Left ventricle myocardium inferior (tissue), 1 donor: Measurements from ENCODE around the gene FBN1. TPM values are rescaled to one million over a fixed set of nuclear protein-coding genes. Genes with fewer than 3 reads are reported as not detected.

ENCODE experiments used
- DNase-seq: peaks from one replicate; pipeline ENCODE4 v3.0.0-alpha.2; 2020
- H3K27ac ChIP-seq: fragments of 200-600 bp; replicated peaks from 2 replicates; pipeline ENCODE4 v1.8.0; 2021
- H3K27me3 ChIP-seq: fragments of 200-600 bp; 2 replicates; pipeline ENCODE4 v1.8.0; 2021; ENCODE audit warnings: low read depth
- H3K36me3 ChIP-seq: fragments of 200-600 bp; 2 replicates; pipeline ENCODE4 v1.8.0; 2021
- H3K4me1 ChIP-seq: fragments of 200-600 bp; 2 replicates; pipeline ENCODE4 v1.8.0; 2021
- H3K4me3 ChIP-seq: fragments of 200-600 bp; 2 replicates; pipeline ENCODE4 v1.8.0; 2021; ENCODE audit warnings: mild to moderate bottlenecking, moderate library complexity
- H3K9me3 ChIP-seq: fragments of 200-600 bp; replicated peaks from 2 replicates; pipeline ENCODE4 v1.8.0; 2021
- intact Hi-C: fragments of 100-400 bp; cut with micrococcal nuclease; formaldehyde crosslinking; loops from one replicate; pipeline ENCODE4 v1.11.0; 2022
- total RNA-seq: library from RNA; stranded (reverse); fragmentation: NEBNext Ultra II Directional; extraction: Animal tissue kit (Norgen Biotek cat#: 25700); gene quantifications from one replicate; pipeline ENCODE4 v1.2.1, GENCODE V29; 2021
- TF ChIP-seq, protein P1 (sequence below): fragments of 200-600 bp; IDR thresholded peaks from 2 replicates; pipeline ENCODE4 v1.8.0; 2021; ENCODE audit warnings: antibody characterized with exemption, mild to moderate bottlenecking, borderline replicate concordance
- donor health status: DM: no; HTN: yes; CAD: no; lungs with severe emphysema.

The FBN1 gene
- total RNA-seq, 1 donor from 2014 or later: 45.5 TPM

DNA sequence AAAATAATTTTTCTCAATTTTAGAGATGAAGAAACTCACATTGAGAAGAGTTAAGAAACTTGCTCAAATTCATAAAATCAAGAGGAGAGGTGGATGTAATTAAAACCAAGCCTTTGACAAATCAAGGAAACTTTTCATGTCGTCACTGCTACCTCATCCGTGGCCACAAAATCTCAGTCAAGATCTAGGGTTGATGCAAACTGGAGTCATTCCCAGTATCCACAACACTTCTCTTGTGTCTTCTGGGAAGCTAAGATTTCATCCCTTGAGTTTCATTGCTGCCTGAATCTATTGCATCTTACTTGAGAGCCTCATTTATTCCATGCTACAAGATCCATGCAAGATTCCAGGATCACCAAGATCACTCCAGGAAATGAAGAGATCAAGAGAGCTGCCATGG is 5.4 kb upstream of the FBN1 start:
- peaks cover 8% of the 10 kb centered on the region for H3K4me1 ChIP-seq
- no peak overlapping the region for H3K27ac ChIP-seq
- TF ChIP-seq, protein P1, sequence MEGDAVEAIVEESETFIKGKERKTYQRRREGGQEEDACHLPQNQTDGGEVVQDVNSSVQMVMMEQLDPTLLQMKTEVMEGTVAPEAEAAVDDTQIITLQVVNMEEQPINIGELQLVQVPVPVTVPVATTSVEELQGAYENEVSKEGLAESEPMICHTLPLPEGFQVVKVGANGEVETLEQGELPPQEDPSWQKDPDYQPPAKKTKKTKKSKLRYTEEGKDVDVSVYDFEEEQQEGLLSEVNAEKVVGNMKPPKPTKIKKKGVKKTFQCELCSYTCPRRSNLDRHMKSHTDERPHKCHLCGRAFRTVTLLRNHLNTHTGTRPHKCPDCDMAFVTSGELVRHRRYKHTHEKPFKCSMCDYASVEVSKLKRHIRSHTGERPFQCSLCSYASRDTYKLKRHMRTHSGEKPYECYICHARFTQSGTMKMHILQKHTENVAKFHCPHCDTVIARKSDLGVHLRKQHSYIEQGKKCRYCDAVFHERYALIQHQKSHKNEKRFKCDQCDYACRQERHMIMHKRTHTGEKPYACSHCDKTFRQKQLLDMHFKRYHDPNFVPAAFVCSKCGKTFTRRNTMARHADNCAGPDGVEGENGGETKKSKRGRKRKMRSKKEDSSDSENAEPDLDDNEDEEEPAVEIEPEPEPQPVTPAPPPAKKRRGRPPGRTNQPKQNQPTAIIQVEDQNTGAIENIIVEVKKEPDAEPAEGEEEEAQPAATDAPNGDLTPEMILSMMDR: no peak
- peaks cover 2% of the 10 kb centered on the region for H3K27me3 ChIP-seq
- H3K9me3 ChIP-seq: no peaks in the 10 kb centered on the region
- intact Hi-C loops: no loop called here
- no peaks in the 10 kb centered on the region for H3K36me3 ChIP-seq
- no peak overlapping the region for H3K4me3 ChIP-seq
- no peak for DNase-seq

DNA sequence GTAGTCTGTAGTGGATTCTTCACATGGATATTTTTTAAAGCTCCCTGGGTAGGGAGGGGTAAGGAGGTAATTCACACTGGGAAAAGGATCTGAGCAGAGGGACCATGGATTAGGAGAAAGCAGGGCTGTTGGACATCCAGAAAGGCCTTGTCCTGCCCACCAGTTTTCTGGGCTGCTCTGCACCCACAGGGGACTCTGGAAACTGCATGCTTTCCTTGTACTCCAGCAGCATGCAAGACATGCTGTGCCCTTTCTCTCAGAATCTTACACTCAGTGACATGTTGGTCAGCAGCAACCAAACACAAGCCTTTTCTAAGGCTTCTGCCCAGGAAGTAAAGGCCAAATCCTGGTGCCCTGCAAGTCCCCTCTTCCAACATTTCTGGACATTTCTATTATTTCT is 2.5 kb upstream of the FBN1 start:
- Histone ChIP-seq H3K4me1 (peaks cover 37% of the 10 kb centered on the region), H3K36me3 (no peaks in the 10 kb centered on the region), H3K9me3 (no peaks in the 10 kb centered on the region), H3K4me3 (no peak overlapping the region), H3K27me3 (peaks cover 29% of the 10 kb centered on the region), H3K27ac (peak overlapping the region; percentile 92)
- DNase-seq: no peak
- intact Hi-C loops: loop anchor here (10.0 kb wide), 1 partner anchor 113 kb away; no protein-coding TSS in a partner anchor
- TF ChIP-seq, protein P1: peak; percentile 28

DNA sequence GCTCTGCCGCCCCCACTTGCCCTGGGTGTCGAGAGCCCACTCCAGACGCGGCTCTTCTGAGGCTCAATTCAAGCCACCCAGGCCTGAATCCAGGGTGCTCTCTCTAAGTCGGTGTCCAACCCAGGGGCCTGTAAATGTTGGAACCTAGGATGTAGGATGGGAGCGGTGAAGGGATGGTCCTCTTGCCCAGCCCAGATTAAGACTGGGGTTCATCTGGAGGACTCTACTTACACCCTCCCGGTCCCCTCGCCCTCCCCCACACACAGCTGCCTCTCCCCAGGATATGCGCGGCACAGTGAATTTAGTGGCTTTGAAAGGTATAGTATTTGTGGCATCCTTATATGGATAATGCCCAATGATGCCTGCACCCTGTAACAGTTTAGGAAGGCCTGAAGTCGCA is 822 bp upstream of the FBN1 start:
- Histone ChIP-seq H3K27ac (peak overlapping the region; percentile 92), H3K27me3 (peaks cover 29% of the 10 kb centered on the region), H3K4me1 (peaks cover 54% of the 10 kb centered on the region), H3K9me3 (no peaks in the 10 kb centered on the region), H3K36me3 (no peaks in the 10 kb centered on the region), H3K4me3 (peak overlapping the region; percentile 97)
- intact Hi-C loops: loop anchor here (10.0 kb wide), 1 partner anchor 112 kb away; no protein-coding TSS in a partner anchor
- TF ChIP-seq, protein P1: no peak
- no peak for DNase-seq

DNA sequence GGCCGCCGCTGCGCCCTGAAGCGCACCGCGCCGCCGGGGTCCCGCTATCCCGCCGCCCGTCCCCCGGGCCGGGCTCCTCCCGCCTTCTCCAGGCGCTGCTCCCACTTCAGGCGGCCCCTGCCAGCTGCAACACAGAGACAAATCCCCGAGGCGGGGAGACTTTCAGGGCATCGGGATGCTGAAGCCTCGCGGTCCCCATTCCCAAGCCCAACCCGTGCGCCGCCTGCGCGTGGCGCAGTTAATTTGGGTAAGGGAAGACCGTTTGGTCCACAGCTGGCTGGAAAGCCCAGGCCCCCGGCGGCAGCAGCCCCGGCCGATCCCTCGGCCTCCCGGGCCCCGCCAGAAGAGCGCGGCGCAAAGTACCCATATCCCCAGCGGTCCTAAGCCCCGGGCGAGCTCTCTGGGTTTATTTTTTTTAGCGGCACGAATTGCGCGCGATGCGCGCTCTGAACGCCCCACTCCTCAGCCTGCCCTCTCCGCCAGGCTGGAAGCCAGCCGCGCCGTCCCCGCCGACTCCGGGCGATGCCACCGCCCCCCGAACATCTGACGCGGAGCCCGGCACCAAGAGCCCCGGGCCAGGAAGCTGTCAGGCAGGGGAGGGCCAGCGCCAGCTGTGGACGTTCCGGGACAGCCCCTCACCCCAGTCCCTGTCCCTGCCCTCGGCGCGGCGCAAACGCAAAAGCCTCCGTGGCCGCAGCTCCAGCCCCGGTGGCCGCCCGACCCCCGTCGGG is 517 bp downstream of the FBN1 start:
- peak overlapping the region; percentile 97 for H3K4me3 ChIP-seq
- H3K4me1 ChIP-seq: peaks cover 66% of the 10 kb centered on the region
- intact Hi-C loops: loop anchor here (10.0 kb wide), 1 partner anchor 110 kb away; no protein-coding TSS in a partner anchor
- peaks cover 29% of the 10 kb centered on the region for H3K27me3 ChIP-seq
- H3K27ac ChIP-seq: peak overlapping the region; percentile 92
- TF ChIP-seq, protein P1: peak; percentile 12
- peak; percentile 49 for DNase-seq
- no peaks in the 10 kb centered on the region for H3K9me3 ChIP-seq
- no peaks in the 10 kb centered on the region for H3K36me3 ChIP-seq

DNA sequence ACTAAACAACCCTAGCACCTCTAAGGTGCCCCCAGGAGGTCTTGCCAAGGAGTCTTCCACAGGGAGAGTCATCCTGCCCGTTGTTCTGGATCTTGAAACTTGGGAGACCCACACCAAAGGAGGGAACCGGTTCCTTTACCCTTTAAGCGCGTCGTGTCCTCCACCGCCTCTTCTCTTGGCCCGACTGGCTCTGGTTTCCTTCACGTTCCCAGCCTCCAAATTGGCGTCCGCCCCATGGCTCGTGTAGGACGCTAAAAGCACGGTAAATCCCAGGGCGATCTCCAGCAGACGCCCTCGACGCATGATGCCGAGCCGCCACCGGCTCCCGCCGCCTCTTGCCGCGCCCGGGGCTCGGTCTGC is 1.1 kb downstream of the FBN1 start:
- H3K4me1 ChIP-seq: peaks cover 66% of the 10 kb centered on the region
- TF ChIP-seq, protein P1: no peak
- intact Hi-C loops: loop anchor here (10.0 kb wide), 1 partner anchor 110 kb away; no protein-coding TSS in a partner anchor
- H3K36me3 ChIP-seq: no peaks in the 10 kb centered on the region
- peak overlapping the region; percentile 92 for H3K27ac ChIP-seq
- H3K9me3 ChIP-seq: no peaks in the 10 kb centered on the region
- H3K4me3 ChIP-seq: peak overlapping the region; percentile 97
- peak; percentile 51 for DNase-seq
- H3K27me3 ChIP-seq: peaks cover 29% of the 10 kb centered on the region
